ENCODE results near the gene SP3. TPM values are rescaled to one million over a fixed set of nuclear protein-coding genes. Genes with fewer than 3 reads are reported as not detected.

The SP3 gene
- total RNA-seq, 1 experiment from 2014 or later = 80.2 TPM

DNA sequence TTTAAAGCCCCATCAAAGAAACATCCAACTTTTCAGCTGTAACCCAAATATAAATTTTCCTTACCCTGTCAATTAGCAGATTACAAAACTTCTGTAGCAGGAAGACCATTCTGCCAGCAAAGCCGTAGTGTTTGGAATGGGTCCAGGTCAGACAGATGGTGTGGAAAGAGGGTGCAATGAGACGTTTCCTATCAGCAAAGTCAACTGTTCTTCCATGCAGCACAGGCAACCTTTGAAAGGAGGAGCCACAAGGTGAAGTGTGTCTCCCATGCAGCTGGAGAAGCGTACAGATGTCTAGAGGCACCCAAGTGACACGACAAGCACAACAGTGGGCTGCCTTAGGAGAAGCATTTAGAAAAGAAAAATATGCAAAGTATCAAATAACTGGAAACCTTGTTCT lies 83.7 kb downstream of the SP3 start:
- no peak overlapping the region for H3K27ac ChIP-seq (ENCODE audit: low read length)
- no peaks in the 10 kb centered on the region for H3K9me3 ChIP-seq (ENCODE audit: control insufficient read depth, insufficient read depth, low read depth, low read length)
- intact Hi-C loops (cut with micrococcal nuclease; ENCODE audit: unreplicated experiment) (no loop called here), in situ Hi-C loops (cut with HindIII; ENCODE audit: low pct_unique_long_range_greater_than_20kb, low sequenced_read_pairs) (no loop called here)
- no peaks in the 10 kb centered on the region for H3K36me3 ChIP-seq (ENCODE audit: control insufficient read depth, insufficient read depth, low read length)
- TF ChIP-seq TCF7L2 (IDR thresholded peaks at IDR 0.05; ENCODE audit: low read depth, low read length) (no peak), SIN3A (IDR thresholded peaks at IDR 0.05; ENCODE audit: borderline replicate concordance, insufficient read depth, low read depth, low read length) (no peak)
- ChIA-PET CTCF (no interaction called here), POLR2A (no interaction called here)
- no TSS peak for BruUV-seq (replicated peaks)
- DNase-seq (ENCODE audit: low read depth, low spot score) = no peak
- no peaks in the 10 kb centered on the region for H3K4me1 ChIP-seq (ENCODE audit: control insufficient read depth, insufficient read depth, low read length)
- no peak for ATAC-seq
- no peaks in the 10 kb centered on the region for H3K27me3 ChIP-seq (ENCODE audit: control insufficient read depth, insufficient read depth, low read length)
- H3K4me3 ChIP-seq (ENCODE audit: low read depth in 2 of 2, low read length in 2 of 2) = no peak overlapping the region

DNA sequence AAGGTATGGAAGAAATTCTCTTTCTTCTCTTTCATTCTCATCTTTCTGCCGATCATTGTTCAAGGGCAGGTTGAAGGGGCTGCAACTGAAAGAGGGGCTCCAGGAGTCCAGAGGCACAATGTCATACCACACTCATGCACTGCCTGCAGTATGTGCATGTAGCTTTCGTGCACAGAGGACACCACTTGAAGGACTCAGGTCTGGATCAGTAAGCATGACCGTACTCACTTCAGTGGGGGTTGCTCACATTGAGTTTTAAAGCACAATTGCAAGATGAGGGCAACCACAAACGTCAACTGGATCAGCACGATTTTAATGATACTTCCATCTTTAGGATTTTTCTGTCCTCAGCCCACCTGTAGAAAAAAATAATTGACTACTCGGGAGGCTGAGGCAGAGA lies 84.6 kb downstream of the SP3 start:
- ChIA-PET POLR2A (no interaction called here), CTCF (no interaction called here)
- Histone ChIP-seq H3K36me3 (ENCODE audit: control insufficient read depth, insufficient read depth, low read length) (no peaks in the 10 kb centered on the region), H3K4me1 (ENCODE audit: control insufficient read depth, insufficient read depth, low read length) (no peaks in the 10 kb centered on the region), H3K4me3 (ENCODE audit: low read depth in 2 of 2, low read length in 2 of 2) (no peak overlapping the region), H3K9me3 (ENCODE audit: control insufficient read depth, insufficient read depth, low read depth, low read length) (no peaks in the 10 kb centered on the region), H3K27ac (ENCODE audit: low read length) (no peak overlapping the region), H3K27me3 (ENCODE audit: control insufficient read depth, insufficient read depth, low read length) (no peaks in the 10 kb centered on the region)
- BruUV-seq (replicated peaks) = no TSS peak
- in situ Hi-C loops (cut with HindIII; ENCODE audit: low pct_unique_long_range_greater_than_20kb, low sequenced_read_pairs) = no loop called here
- intact Hi-C loops (cut with micrococcal nuclease; ENCODE audit: unreplicated experiment) = no loop called here
- TF ChIP-seq POLR2AphosphoS5 (IDR thresholded peaks at IDR 0.05; ENCODE audit: low read depth, low read length) (no peak), REST (IDR thresholded peaks at IDR 0.05; ENCODE audit: insufficient read depth in 1 of 2, low read depth in 2 of 2, low read length in 1 of 2) (no peak), TCF7L2 (IDR thresholded peaks at IDR 0.05; ENCODE audit: low read depth, low read length) (no peak), SIN3A (IDR thresholded peaks at IDR 0.05; ENCODE audit: borderline replicate concordance, insufficient read depth, low read depth, low read length) (no peak), CTCF (IDR thresholded peaks at IDR 0.05) (no peak)
- no peak for DNase-seq (ENCODE audit: low read depth, low spot score)
- ATAC-seq = no peak

GRCh38 chr2:173876833-173877413 lies 88.2 kb downstream of the SP3 start:
- BruUV-seq (replicated peaks) = no TSS peak
- TF ChIP-seq POLR2AphosphoS5 (IDR thresholded peaks at IDR 0.05; ENCODE audit: low read depth, low read length) (no peak), SIN3A (IDR thresholded peaks at IDR 0.05; ENCODE audit: borderline replicate concordance, insufficient read depth, low read depth, low read length) (no peak), TCF7L2 (IDR thresholded peaks at IDR 0.05; ENCODE audit: low read depth, low read length) (no peak), REST (IDR thresholded peaks at IDR 0.05; ENCODE audit: insufficient read depth in 1 of 2, low read depth in 2 of 2, low read length in 1 of 2) (no peak), CTCF (IDR thresholded peaks at IDR 0.05) (no peak)
- no peaks in the 10 kb centered on the region for H3K27me3 ChIP-seq (ENCODE audit: control insufficient read depth, insufficient read depth, low read length)
- ATAC-seq (no peak), DNase-seq (ENCODE audit: low read depth, low spot score) (no peak)
- CTCF ChIA-PET = no interaction called here
- no peak overlapping the region for H3K27ac ChIP-seq (ENCODE audit: low read length)
- no peaks in the 10 kb centered on the region for H3K9me3 ChIP-seq (ENCODE audit: control insufficient read depth, insufficient read depth, low read depth, low read length)
- H3K36me3 ChIP-seq (ENCODE audit: control insufficient read depth, insufficient read depth, low read length) = no peaks in the 10 kb centered on the region
- intact Hi-C loops (cut with micrococcal nuclease; ENCODE audit: unreplicated experiment) = no loop called here
- no peaks in the 10 kb centered on the region for H3K4me1 ChIP-seq (ENCODE audit: control insufficient read depth, insufficient read depth, low read length)
- in situ Hi-C loops (cut with HindIII; ENCODE audit: low pct_unique_long_range_greater_than_20kb, low sequenced_read_pairs) = no loop called here
- POLR2A ChIA-PET = interaction anchor here (0.6 kb wide), 1 partner anchor 46 kb away, joined by 3 read pairs; no protein-coding TSS in a partner anchor
- H3K4me3 ChIP-seq (ENCODE audit: low read depth in 2 of 2, low read length in 2 of 2) = no peak overlapping the region

Measured in Panc1 (cell line).